Body of pancreas (tissue), 4 donors: ENCODE results near the gene SRXN1. TPM values are rescaled to one million over a fixed set of nuclear protein-coding genes. Genes with fewer than 3 reads are reported as not detected.

Experiments used
- ATAC-seq: fragments of 150-250 bp; one replicate; pipeline ENCODE4 v1.9.1; 2016
- DNase-seq, 4 donors: peaks; one replicate each; pipeline ENCODE4 v3.0.0-alpha.2; 2019
- H3K27ac ChIP-seq, 4 donors: fragments of 200-600 bp; sonication (generic); 1 replicate in 3 of 4; 2 replicates in 1 of 4; pipeline versions ENCODE4 v1.5.1 to v1.6.1; 2016 to 2019; ENCODE audit warnings: mild to moderate bottlenecking in 1 of 4, mixed read lengths in 1 of 4, moderate library complexity in 1 of 4
- H3K27me3 ChIP-seq, 2 donors: fragments of 200-600 bp; sonication (generic); one replicate each; pipeline ENCODE4 v1.6.0; 2016; ENCODE audit warnings: mild to moderate bottlenecking in 1 of 2
- H3K36me3 ChIP-seq, 2 donors: fragments of 200-600 bp; sonication (generic); replicated peaks in 1 of 2; 2 replicates each; pipeline ENCODE4 v1.5.1; 2016; ENCODE audit warnings: low read depth in 2 of 2; ENCODE audit not compliant: insufficient read depth in 1 of 2
- H3K4me1 ChIP-seq: fragments of 200-600 bp; sonication (generic); one replicate; pipeline ENCODE4 v1.6.0; 2016
- H3K4me3 ChIP-seq, 2 donors: fragments of 200-600 bp; sonication (generic); 1 replicate in 1 of 2; 2 replicates in 1 of 2; pipeline ENCODE4 v1.5.1; 2016 to 2019
- H3K9me3 ChIP-seq, 3 donors: fragments of 200-600 bp; sonication (generic); 1 replicate in 2 of 3; 2 replicates in 1 of 3; pipeline ENCODE4 v1.5.1; 2016
- POLR2A ChIP-seq, 3 donors: fragments of 450-650 bp; IDR thresholded peaks; one replicate each; pipeline ENCODE4 v1.6.1; 2016; ENCODE audit warnings: antibody characterized with exemption in 3 of 3, mild to moderate bottlenecking in 2 of 3
- WGBS, 2 donors: methylation state at CpG; one replicate each; pipeline ENCODE4 v1.1.5; 2017; 5-methylcytosine and 5-hydroxymethylcytosine counted together
- intact Hi-C: fragments of 100-400 bp; cut with DNase I; formaldehyde crosslinking; loops from one replicate; pipeline ENCODE4 v1.15.1; 2023
- total RNA-seq, 2 donors: library from RNA; depleted of rRNA; stranded (reverse); fragments of >200 nt; gene quantifications; one replicate each; pipeline ENCODE4 v1.1.0, GENCODE V29; 2016
- TF ChIP-seq, protein P1 (sequence below), 7 experiments: fragments of 450-650 bp in 4 of 7; fragments of 200-600 bp in 3 of 7; sonication (generic) in 3 of 7; IDR thresholded peaks; one replicate each; pipeline ENCODE4 v1.5.1; 2016 to 2019; ENCODE audit warnings: antibody characterized with exemption in 7 of 7

SRXN1 gene
- total RNA-seq, 2 donors from 2014 or later = 7.9 to 9.9 TPM

- TF ChIP-seq POLR2A (IDR thresholded peaks at IDR 0.05) = no peak
- TF ChIP-seq, protein P1, sequence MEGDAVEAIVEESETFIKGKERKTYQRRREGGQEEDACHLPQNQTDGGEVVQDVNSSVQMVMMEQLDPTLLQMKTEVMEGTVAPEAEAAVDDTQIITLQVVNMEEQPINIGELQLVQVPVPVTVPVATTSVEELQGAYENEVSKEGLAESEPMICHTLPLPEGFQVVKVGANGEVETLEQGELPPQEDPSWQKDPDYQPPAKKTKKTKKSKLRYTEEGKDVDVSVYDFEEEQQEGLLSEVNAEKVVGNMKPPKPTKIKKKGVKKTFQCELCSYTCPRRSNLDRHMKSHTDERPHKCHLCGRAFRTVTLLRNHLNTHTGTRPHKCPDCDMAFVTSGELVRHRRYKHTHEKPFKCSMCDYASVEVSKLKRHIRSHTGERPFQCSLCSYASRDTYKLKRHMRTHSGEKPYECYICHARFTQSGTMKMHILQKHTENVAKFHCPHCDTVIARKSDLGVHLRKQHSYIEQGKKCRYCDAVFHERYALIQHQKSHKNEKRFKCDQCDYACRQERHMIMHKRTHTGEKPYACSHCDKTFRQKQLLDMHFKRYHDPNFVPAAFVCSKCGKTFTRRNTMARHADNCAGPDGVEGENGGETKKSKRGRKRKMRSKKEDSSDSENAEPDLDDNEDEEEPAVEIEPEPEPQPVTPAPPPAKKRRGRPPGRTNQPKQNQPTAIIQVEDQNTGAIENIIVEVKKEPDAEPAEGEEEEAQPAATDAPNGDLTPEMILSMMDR (IDR thresholded peaks at IDR 0.05) = no peak
- intact Hi-C loops = no loop called here
- H3K4me1 ChIP-seq = no peaks in the 10 kb centered on the region
- DNase-seq = no peak
- no peaks in the 10 kb centered on the region for H3K27me3 ChIP-seq
- no peak for ATAC-seq
- H3K27ac ChIP-seq = no peak overlapping the region
- no peaks in the 10 kb centered on the region for H3K9me3 ChIP-seq
- H3K4me3 ChIP-seq = no peak overlapping the region
- 67 to 71% methylated on average over 9 of the region's 9 CpGs for WGBS, 2 donors
- no peaks in the 10 kb centered on the region for H3K36me3 ChIP-seq
Observed at GRCh38 chr20:635028-635892, 17.7 kb downstream of the SRXN1 start.

GRCh38 chr20:634148-634925, 18.7 kb downstream of the SRXN1 start:
- no peaks in the 10 kb centered on the region for H3K9me3 ChIP-seq
- no peak for ATAC-seq
- TF ChIP-seq, protein P1 (IDR thresholded peaks at IDR 0.05) = no peak
- no peak for TF ChIP-seq POLR2A (IDR thresholded peaks at IDR 0.05)
- intact Hi-C loops = no loop called here
- no peaks in the 10 kb centered on the region for H3K4me1 ChIP-seq
- H3K27ac ChIP-seq = no peak overlapping the region
- H3K36me3 ChIP-seq = no peaks in the 10 kb centered on the region
- WGBS, 2 donors = 63 to 68% methylated on average over 13 to 14 of the region's 14 CpGs
- no peak overlapping the region for H3K4me3 ChIP-seq
- no peak for DNase-seq
- H3K27me3 ChIP-seq = no peaks in the 10 kb centered on the region

DNA sequence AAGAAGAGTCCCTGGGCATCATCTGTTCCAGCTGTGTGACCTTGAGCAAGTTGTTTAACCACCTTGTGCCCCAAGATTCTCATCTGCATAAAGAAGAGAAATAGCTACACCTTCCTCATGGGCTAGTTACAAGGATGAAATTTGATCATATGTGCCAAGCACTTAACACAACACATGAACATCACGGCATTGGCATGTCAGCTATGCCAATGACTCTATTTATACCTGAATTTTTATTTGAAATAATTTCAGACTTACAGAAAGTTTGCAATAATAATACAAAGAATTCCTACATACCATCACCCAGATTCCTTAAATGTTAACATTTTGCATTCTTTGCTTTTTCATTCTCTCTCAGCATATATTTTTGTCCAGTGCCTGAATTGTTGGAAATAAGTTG, 21.9 kb downstream of the SRXN1 start:
- H3K36me3 ChIP-seq = no peaks in the 10 kb centered on the region
- H3K4me1 ChIP-seq = no peaks in the 10 kb centered on the region
- H3K27me3 ChIP-seq = no peaks in the 10 kb centered on the region
- TF ChIP-seq, protein P1 (IDR thresholded peaks at IDR 0.05) = no peak
- no peak for TF ChIP-seq POLR2A (IDR thresholded peaks at IDR 0.05)
- no peak overlapping the region for H3K4me3 ChIP-seq
- intact Hi-C loops = no loop called here
- WGBS, 2 donors = 47 to 55% methylated on average over 1 of the region's 1 CpG
- DNase-seq (no peak), ATAC-seq (no peak)
- no peak overlapping the region for H3K27ac ChIP-seq
- H3K9me3 ChIP-seq = no peaks in the 10 kb centered on the region

GRCh38 chr20:626579-626978, 26.4 kb downstream of the SRXN1 start:
- Histone ChIP-seq H3K4me3 (no peak overlapping the region), H3K27me3 (no peaks in the 10 kb centered on the region), H3K9me3 (peaks cover 0 to 5% (median 0%) of the 10 kb centered on the region in 3 donors), H3K4me1 (no peaks in the 10 kb centered on the region), H3K27ac (no peak overlapping the region), H3K36me3 (no peaks in the 10 kb centered on the region)
- intact Hi-C loops = no loop called here
- no peak for ATAC-seq
- DNase-seq = no peak
- WGBS, 2 donors = 58 to 65% methylated on average over 2 of the region's 2 CpGs
- TF ChIP-seq, protein P1 (IDR thresholded peaks at IDR 0.05) = no peak
- no peak for TF ChIP-seq POLR2A (IDR thresholded peaks at IDR 0.05)
